GM18517 (cell line): ENCODE data around the gene CT45A1.
"Not testable (repeated sequence)": the region's sequence is repeated elsewhere in the genome, so short reads cannot be mapped to it uniquely, and the experiment has no call there.

Source experiments
- ATAC-seq: cut with Tn5 transposase; IDR thresholded peaks from one replicate; pipeline ENCODE4 v1.9.1; 2021; ENCODE audit warnings: mild to moderate bottlenecking, moderate library complexity; ENCODE audit not compliant: unreplicated experiment

The CT45A1 gene, protein sequence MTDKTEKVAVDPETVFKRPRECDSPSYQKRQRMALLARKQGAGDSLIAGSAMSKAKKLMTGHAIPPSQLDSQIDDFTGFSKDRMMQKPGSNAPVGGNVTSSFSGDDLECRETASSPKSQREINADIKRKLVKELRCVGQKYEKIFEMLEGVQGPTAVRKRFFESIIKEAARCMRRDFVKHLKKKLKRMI

DNA sequence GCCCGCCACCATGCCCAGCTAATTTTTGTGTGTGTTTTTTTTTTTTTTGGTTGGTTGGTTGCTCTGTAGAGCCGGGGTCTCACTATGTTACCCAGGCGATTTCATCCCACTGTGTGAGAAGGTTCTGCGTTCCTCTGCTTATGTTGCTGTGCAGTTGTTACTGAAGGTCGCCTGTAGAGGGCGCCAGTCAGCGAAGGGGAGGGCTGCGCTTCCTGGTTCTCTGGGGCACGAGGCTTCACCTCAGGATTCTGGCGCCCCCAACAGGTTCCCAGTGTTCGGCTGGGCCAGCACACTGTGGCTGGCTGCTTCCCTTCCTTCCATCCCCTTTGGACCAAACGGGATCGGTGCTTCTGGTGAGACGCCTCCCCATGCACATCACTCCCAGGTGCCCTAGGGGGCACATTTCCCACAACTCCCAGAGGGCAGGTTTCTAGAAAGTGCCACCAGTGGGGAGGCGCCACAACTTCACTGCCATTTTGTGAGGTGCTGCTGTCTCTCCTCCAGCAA lies at the start of gene CT45A1:
TSS of gene CT45A1 (plus strand) at position 457 of the 507 bp plus-strand sequence. CDS start 5,302 bp downstream, outside the sequence.
- not testable (repeated sequence) for ATAC-seq

DNA sequence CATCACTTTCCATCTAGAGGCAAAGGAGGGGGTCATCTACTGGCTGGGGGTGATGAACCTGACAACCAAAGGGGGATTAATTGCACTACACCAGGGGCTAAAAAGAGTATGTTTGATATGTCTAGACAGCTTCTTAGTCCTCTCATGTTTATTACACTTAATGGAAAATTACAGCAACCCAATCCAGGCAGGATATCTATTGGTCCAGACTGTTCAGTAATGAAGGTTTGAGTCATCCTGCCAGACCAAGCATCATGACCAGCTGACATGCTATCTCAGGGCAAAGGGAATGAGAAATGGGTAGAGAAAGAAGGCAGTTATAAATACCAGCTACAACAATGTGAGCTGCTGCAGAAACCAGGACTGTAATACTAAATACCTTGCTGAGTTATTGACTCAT lies 40.5 kb upstream of the CT45A1 start:
- ATAC-seq, result not testable (repeated sequence)

DNA sequence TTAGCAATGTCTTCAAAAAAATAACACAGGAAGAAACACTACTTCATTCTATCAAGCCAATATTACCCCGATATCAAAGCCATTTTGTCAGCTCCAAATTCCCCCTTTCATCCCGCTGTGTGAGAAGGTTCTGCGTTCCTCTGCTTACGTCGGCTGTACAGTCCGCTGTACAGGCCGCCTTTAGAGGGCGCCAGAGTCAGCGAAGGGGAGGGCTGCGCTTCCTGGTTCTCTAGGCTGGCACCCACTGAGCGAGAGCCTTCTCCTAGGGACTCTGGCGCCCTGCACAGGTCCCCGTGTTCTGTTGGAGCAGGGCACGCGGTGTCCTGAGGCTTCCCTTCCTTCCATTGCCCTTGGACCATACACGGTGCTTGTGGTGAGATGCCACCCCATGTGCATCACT lies 25.3 kb upstream of the CT45A1 start:
- ATAC-seq, result no peak

DNA sequence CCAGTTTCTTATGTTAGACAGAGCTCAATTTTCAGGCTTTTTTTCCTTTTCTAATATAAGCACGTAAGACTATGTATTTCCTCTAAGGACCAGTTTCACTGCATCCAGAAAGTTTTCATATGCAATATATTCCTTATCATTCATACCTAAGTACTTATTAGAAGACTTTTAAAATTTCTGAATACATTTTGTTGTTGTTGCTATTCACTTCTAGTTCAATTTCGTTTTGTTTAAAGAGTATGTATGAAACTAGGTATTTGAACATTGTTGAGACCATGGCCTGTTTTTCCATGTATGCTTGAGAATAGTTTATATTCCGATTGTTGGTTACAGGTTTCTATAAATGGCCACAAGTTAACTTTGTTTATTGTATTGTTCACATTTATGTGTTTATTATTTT lies 18.0 kb upstream of the CT45A1 start:
- no peak for ATAC-seq

DNA sequence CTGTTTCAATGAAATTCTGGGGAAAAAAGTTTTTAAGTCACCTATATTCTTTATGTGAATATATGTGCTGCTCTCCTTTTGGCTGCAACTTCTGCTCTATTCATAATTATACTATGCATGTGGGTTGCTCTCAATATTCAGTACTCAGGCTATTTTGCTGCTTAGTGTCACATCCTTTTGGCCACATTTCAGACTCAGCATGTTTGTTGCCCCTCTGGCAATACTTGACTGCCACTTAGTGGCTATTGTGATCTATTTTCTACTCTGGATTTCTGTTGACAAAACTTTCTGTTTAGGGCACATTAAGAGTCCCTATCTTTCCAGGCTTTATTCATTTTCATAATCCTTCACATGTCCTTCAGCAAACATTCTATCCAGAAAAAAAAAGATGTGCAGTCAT lies 15.8 kb upstream of the CT45A1 start:
- ATAC-seq, result no peak

DNA sequence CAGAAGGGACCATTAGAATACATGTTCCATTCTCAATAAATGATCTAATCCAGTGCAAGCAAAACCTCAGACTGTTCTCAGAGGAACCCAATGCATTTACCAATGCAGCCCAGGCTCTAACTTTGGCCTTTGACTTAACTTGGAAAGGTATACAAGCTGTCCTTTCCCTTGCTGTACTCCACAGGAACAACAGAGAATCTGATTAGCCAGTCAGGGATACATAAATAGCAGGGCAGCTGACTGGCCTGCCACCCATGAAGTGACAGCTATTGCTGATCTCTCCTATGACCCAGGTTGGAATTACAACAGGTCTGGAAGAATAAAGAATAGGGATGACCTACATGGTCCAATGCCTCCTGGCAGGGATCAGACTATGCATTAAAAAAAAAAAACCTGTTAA lies 14.5 kb upstream of the CT45A1 start:
- no peak for ATAC-seq

DNA sequence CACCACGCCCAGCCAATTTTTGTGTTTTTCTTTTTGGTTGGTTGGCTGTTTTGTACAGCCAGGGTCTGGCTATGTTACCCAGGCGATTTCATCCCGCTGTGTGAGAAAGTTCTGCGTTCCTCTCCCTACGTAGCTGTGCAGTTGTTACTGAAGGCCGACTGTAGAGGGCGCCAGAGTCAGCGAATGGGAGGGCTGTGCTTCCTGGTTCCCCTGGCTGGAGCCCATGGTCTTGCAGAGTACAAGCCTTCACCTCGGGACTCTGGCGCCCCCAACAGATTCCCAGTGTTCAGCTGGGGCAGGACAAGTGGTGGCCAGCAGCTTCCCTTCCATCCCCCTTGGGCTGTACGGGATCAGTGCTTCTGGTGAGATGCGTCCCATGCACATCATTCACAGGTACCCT lies 5.6 kb upstream of the CT45A1 start:
- ATAC-seq, result no peak

DNA sequence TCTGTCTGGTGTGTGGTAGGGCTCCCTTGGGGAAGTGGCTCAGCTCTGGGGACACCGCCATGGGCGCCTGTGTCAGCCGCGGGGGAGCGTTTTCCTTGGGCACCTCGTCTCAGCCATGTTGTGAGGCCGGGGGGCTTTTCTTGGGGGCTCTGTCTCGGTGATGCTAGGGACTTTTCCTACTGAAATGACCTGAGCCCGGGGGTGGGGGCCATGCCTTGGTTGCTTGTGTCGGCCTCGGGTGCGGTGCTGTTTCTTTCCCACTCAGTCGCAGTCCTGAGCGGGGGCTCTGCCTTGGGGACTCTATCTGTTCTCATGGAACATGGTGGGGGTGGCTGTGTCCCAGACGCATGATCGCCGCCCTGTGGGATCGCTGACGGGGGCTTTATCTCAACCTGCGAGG lies 356 bp downstream of the CT45A1 start:
- no peak for ATAC-seq

DNA sequence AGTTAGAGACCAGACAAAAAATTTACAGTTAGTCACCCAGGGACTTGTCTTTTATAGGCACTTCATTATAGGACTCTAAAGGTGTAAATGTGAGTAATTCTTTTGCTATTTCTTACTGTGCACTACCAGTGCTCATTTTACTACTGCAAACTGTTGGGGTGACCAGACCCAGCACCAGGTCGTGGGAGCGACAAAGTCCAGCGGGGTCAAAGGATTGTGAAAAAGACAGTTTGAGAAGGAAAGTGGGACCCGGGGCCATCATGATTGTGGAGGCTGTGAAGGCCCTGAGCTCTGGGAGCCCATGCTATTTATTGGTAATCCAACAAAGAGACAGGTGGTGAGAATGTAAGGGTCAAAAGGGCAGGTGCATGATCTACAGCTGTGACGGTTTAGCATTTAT lies 21.2 kb downstream of the CT45A1 start:
- ATAC-seq, result not testable (repeated sequence)

DNA sequence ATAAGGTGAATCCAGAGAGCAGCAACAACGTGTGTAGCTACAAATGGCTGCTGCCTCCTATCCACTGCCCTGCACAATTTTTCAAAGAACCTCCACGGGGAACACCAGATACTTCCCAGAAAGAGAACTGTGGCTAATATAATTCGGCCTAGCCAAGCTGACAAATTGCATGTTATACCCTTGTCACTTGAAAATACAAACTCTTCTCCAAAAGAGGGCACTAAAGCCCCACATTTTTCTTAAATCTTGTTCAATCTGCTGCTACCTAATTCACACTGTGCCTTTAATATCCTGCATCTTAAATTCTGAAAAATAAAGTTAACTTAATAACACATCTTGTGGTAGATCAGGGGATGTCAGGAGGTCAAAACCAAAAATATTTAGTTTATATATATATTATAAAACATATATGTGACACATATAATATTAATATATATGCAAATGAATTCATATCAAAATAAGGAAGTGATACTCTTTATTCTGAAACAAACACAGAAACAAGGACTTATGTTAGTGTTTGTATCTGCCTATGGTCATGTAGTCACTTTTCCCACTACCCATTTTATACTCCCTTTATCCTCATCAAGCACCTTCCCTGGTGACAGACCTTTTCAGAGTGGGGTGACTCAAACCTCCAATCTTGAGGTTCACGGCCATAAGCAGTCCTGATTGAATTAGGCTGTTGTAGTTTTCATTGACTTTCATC lies 24.1 kb downstream of the CT45A1 start:
- ATAC-seq, result no peak

DNA sequence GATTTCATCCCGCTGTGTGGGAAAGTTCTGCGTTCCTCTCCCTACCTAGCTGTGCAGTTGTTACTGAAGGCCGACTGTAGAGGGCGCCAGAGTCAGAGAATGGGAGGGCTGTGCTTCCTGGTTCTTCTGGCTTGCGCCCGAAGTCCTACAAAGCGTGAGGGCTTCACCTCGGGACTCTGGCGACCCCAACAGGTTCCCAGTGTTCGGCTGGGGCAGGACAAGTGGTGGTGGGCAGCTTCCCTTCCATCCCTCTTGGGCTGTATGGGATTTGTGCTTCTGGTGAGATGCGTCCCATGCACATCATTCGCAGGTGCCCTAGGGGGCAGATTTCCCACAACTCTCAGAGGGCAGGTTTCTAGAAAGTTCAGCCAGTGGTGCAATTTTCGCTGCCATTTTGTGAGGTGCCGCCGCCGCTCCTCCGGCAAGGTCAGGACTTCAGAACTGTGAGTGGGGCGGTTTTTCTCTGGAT lies 27.3 kb downstream of the CT45A1 start:
- ATAC-seq, result peak; percentile 60

DNA sequence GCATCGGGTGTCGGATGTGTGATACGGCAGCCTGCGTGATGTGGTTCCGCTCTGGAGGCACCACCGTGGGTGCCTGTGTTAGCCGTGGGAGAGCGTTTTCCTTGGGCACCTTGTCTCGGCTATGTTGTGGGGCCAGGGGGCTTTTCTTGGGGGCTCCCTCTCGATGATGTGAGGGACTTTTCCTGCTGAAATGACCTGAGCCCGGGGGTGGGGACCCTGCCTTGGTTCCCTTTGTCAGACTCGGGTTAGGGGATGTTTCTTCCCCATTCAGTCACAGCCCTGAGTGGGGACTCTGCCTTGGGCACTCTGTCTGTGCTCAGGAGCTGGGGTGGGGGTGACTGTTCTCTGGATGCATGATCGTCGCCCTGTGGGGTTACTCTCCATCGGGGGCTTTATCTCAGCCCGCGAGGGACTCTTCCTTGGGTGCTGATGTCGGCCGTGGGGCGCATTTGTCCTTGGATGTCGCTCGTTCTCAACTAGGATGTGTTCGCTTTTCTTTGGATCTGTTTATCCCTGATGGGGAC lies 27.8 kb downstream of the CT45A1 start:
- no peak for ATAC-seq

DNA sequence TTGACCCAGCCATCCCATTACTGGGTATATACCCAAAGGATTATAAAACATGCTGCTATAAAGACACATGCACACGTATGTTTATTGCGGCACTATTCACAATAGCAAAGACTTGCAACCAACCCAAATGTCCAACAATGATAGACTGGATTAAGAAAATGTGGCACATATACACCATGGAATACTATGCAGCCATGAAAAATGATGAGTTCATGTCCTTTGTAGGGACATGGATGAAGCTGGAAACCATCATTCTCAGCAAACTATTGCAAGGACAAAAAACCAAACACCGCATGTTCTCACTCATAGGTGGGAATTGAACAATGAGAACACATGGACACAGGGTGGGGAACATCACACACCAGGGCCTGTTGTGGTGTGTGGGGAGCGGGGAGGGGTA lies 31.3 kb downstream of the CT45A1 start:
- not testable (repeated sequence) for ATAC-seq

DNA sequence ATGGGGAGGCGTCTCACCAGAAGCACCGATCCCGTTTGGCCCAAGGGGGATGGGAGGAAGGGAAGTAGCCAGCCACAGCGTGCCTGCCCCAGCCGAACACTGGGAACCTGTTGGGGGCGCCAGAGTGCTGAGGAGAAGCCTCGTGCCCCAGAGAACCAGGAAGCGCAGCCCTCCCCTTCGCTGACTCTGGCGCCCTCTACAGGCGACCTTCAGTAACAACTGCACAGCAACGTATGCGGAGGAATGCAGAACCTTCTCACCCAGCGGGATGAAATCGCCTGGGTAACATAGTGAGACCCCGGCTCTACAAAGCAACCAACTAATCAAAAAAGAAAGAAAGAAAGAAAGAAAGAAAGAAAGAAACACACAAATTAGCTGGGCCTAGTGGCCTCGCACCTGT lies 54.7 kb downstream of the CT45A1 start, which contains the start of gene CT45A3:
TSS of gene CT45A3 (minus strand) at position 101 of the 400 bp plus-strand sequence. CDS start 3,747 bp downstream, outside the sequence.
- ATAC-seq, result not testable (repeated sequence)
